ENCODE results near the gene COG7.

COG7 gene

DNA sequence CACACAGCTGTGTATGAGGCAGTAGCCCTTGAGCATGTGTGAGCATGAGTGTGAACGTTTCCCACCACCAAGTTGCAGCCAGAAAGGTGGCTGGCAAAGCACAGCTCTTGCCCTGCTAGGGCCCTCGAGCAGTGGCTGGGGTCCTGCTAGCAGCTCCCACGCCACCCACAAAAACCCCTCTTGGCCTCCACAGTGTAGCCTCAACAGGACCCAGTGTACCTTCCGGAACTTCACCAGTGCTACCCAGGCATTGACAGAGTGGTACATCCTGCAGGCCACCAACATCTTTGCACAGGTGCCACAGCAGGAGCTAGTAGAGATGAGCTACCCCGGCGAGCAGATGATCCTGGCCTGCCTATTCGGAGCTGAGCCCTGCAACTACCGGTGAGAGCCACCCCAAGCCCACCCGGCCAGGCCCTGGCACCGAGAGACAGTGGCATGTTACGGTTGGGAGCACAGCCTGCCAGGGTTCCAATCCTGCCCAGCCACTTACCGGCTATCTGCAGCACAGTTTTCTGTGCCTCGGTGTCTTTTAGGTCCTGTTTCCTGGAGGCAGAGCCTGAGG is 97.8 kb downstream of the COG7 start:
- no peak for DNase-seq

DNA sequence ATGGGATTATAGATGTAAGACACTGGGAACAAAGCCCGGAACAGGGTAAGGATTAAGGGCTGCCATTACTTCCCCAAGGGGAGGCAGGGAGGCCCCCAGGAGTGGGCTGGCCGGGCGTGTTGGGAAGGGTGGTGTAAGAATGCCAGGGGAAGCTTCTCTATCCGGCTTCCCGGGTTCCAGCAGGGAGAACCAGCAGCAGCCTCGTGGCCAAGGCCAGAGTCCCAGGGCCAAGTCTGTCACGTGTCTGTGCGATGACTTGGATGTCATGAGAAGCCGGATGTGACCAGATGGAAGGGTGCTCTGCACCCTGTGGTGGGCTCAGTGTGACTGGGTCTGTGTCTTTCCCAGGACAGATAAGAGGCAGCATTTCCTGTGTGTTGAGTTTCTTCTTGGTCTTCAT is 98.7 kb downstream of the COG7 start:
- DNase-seq, result no peak

DNA sequence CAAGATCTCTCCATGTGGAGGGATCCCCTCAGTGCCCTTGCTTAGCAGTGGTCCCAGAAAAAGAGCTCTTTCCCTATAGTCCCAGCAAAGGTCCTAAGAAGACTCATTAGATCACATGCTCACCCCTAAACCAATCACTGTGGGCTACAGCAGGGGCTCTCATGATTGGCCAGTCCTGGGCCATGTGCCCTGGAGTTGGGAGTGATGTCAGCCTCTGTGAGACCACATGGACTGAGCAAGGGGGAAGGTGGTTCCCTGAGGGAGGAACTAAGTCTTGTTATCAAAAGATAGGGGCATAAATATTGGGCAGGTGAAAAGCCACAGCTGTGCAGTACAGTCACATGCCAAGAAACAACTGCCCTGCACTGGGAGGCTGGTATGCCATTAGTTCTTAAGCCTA is 99.5 kb downstream of the COG7 start:
- no peak for DNase-seq

DNA sequence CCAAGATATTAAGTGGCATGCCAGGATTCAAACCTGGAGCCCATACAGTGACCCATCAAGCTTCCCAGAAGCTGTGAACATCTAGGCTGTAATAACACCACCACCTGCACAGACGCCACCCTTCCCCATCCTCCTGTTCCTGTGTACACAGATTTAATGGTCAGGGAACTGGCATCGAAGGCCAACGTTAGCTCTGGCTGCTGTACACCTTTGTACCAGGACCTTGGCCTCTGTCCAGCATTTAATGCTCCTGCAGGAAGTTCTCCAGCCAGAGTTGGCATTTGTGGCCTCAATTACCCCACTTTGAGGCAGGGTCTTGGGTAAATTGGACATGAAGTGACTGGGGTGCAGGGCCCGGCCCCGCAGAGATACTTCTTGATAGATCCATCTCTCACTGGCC is 101.6 kb downstream of the COG7 start:
- no peak for DNase-seq

DNA sequence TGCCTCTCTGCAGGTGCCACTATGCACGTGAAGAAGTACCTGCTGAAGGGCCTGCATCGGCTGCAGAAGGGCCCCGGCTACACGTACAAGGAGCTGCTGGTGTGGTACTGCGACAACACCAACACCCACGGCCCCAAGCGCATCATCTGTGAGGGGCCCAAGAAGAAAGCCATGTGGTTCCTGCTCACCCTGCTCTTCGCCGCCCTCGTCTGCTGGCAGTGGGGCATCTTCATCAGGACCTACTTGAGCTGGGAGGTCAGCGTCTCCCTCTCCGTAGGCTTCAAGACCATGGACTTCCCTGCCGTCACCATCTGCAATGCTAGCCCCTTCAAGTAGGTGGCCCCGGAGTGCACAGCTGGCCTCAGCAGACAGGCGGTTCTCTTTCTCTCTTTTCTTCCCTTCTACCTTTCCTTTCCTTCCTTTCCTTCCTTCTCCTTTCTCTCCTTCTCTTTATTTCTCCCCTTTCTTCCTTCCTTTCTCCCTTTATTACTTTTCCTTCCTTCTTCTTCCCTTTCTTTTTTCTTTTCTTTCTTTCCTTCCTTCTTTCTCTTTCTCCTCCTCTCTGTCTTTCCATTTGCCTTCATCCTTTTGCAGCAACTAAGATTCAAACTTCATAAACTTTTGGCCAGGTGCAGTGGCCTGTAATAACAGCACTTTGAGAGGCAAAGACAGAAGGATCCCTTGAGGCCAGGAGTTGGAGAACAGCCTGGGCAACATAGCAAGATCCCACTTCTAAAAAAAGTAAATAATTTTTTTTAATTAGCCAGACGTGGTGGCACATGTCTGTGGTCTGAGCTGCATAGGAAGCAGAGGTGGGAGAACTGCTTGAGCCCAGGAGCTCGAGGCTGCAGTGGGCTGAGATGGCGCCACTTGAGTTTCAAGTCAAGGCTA is 104.2 kb downstream of the COG7 start:
- DNase-seq, result no peak

DNA sequence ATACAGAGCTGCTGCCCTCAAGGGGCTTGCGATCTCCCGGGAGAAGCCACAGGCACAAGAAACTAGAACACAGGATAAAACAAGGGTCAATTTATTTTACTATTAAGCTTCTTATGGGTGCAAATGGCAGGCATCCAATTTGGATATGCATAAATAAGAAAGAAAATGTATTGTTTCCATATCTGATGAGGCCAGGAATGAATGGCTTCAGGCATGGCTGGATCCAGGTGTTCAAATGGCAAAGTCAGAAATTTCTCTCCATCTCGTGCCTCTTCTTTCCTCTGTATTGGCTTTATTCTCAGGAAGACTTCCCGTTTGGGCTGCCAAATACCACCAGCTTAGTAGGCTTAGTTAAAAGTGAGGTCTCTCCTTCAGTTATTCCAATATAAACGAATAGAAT is 107.8 kb downstream of the COG7 start:
- no peak for DNase-seq

DNA sequence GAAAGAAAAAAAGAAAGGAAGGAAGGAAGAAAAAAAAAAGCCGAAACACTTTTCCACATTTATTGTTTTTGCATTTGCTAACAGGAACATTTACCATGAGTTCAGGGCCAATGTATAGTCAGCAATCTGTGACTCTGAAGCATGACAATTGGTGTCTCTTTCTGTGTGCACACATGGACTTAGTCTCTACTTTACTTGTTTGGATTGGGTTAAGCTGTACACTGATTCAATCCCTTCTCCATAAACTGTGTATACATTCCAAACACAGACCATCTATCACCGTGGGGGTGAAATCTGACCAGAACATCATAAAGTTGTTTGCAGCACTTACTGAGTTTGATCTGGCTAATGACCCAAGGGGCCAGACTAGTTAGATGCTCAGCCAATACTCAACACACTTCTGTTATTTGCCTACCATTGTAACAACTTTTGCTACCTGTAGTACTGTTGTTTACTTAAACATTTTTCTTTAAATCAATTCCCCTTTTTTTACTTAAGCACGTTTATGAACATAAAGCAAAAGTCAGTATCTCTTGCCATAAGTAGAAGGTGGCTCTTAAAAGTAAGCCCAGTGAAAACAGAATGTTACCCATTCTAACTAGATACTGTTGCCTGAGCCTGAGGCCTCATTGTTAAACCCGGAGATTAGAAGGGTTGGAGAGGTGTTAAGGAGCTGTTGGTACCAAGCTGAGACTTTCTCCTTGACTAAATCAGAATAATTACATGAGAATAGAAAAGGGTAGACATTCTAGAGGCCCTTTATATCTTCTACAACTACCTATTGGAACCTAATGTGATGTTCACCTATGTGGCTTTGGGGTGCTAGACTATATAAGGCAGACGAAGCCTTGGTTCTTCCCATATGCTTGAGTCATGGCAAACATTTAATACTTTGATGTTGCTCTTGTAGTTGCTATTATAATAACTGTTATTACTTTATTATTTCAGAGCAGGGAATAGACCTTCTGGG is 109.1 kb downstream of the COG7 start:
- DNase-seq, result no peak

DNA sequence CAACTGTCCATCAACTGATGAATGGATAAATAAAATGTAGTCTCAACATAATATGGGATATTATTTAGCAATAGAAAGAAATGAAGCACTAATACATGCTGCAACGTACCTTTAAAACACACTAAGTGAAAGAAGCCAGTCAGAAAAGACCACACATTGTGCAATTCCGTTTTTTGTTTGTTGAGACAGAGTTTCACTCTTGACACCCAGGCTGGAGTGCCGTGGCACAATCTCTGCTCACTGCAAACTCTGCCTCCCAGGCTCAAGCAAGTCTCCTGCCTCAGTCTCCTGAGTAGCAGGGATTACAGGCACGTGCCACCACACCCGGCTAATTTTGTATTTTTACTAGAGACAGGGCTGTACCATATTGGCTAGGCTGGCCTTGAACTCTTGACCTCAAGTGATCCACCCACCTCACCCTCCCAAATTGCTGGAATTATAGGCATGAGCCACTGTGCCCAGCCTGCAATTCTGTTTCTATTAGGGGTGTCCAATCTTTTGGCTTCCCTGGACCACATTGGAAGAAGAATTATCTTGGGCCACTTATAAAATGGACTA is 110.8 kb downstream of the COG7 start:
- DNase-seq, result no peak

DNA sequence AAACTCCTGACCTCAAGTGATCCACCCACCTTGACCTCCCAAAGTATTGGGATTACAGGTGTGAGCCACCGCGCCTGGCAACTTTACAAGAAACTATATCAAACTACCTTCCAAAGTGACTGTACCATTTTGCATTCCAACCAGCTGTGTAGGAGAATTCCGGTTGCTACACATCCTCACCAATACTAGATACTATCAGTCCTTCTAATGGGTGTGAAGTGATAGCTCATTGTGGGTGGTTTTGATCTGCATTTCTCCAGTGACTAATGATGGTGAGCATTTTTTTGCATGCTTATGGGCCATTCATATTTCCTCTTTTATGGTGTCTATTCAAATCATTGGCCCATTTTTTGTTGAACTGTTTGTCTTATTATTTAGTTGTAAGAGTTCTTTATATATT is 113.2 kb downstream of the COG7 start:
- no peak for DNase-seq
